ENCODE measurements around the gene COL26A1. TPM values are rescaled to one million over a fixed set of nuclear protein-coding genes. Genes with fewer than 3 reads are reported as not detected.
A peak's percentile ranks its signal among the peaks of the same experiment; 100 is the strongest.
"Not testable (repeated sequence)": the region's sequence is repeated elsewhere in the genome, so short reads cannot be mapped to it uniquely, and the experiment has no call there.

Gene COL26A1
- total and polyA plus RNA-seq, 7 experiments from 2014 or later, result 0.24 TPM; not detected in 6

- Histone ChIP-seq H3K27ac (ENCODE audit: low read depth, low read length) (no peak overlapping the region), H3K27me3 (ENCODE audit: control insufficient read depth in 2 of 2, insufficient read depth in 2 of 2, low read length in 2 of 2) (no peaks in the 10 kb centered on the region), H3K36me3 (ENCODE audit: control insufficient read depth in 2 of 3, insufficient read depth in 3 of 3, low read length in 3 of 3) (no peaks in the 10 kb centered on the region), H3K4me3 (ENCODE audit: low read length) (no peak overlapping the region), H3K9me3 (ENCODE audit: control insufficient read depth in 2 of 3, low read length in 3 of 3) (no peaks in the 10 kb centered on the region), H3K4me1 (ENCODE audit: control insufficient read depth in 2 of 2, insufficient read depth in 2 of 2, low read length in 2 of 2) (no peaks in the 10 kb centered on the region)
- ChIA-PET CTCF (no interaction called here), POLR2A (no interaction called here)
- Mint-ChIP-seq H3K27me3 (peaks cover 2 to 35% (median 24%) of the 10 kb centered on the region in 5 donors), H3K36me3 (peaks cover 0 to 5% (median 0%) of the 10 kb centered on the region in 5 donors), H3K27ac (no peak overlapping the region), H3K9me3 (no peaks in the 10 kb centered on the region), H3K4me3 (no peak overlapping the region), H3K4me1 (no peaks in the 10 kb centered on the region)
- no peak for DNase-seq
- no peak for ATAC-seq
- intact Hi-C loops (cut with micrococcal nuclease), result no loop called here
Observed at GRCh38 chr7:101433688-101434087, 71.0 kb downstream of the COL26A1 start.

DNA sequence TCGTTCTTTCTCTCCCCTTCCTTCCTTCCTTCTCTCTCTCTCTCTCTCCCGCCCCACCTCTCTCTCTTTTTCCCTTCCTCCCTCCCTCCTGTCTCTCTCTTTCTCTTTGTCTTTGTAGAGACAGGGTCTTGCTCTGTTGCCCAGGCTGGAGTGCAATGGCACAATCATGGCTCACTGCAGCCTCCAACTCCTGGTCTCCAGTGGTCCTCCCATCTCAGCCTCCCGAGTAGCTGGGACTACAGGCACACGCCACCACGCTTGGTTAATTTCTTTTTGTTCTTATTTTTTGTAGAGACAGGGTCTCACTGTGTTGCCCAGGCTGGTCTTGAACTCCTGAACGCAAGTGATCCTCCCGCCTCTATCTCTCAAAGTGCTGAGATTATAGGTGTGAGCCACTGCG, 71.5 kb downstream of the COL26A1 start:
- H3K27ac Mint-ChIP-seq; H3K27ac ChIP-seq (ENCODE audit: low read depth, low read length); H3K9me3 ChIP-seq (ENCODE audit: control insufficient read depth in 2 of 3, low read length in 3 of 3); DNase-seq; intact Hi-C loops (cut with micrococcal nuclease); H3K9me3 Mint-ChIP-seq; CTCF ChIA-PET; H3K27me3 ChIP-seq (ENCODE audit: control insufficient read depth in 2 of 2, insufficient read depth in 2 of 2, low read length in 2 of 2); H3K36me3 Mint-ChIP-seq; H3K36me3 ChIP-seq (ENCODE audit: control insufficient read depth in 2 of 3, insufficient read depth in 3 of 3, low read length in 3 of 3); H3K4me1 ChIP-seq (ENCODE audit: control insufficient read depth in 2 of 2, insufficient read depth in 2 of 2, low read length in 2 of 2); H3K4me1 Mint-ChIP-seq; H3K4me3 ChIP-seq (ENCODE audit: low read length); ATAC-seq; POLR2A ChIA-PET; H3K4me3 Mint-ChIP-seq: not testable (repeated sequence)
- peaks cover 1 to 37% (median 24%) of the 10 kb centered on the region in 5 donors for H3K27me3 Mint-ChIP-seq

DNA sequence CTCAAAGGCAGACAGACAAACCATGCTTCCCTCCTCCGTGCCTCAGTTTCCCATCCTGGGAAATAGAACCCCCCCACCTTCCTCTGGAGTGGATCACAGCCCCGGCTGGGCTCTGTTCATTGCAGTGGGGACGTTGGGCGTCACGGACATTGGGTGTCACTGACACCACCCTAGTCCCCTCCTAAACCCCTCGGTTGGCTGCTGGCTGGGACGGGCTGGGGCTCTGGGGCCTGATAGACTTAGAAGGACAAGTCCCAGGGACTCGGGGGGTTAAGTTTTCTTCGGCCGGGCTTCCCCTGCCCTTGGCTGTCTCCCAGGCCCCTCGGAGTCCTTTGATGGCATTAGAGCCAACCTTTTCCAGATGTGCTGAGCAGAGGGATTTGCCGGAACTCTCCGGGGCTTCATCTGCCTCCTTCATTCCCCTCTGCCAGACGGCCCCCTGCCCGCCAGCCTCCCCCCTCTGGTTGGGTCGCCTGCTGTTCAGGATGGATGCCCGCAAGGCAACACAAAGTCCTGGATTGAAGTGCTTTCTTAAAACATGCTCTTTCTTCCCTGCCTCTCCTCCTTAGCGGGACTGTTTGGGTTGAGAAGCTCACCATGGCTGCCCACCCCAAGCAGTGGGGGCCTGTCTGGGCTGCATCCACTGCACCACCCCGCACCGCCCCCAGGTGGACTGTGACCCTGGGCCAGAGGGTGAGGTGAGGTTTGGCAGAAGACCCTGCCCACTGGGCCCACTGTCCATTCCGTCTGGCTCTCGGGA, 73.0 kb downstream of the COL26A1 start:
- no peak overlapping the region for H3K4me3 ChIP-seq (ENCODE audit: low read length)
- no peaks in the 10 kb centered on the region for H3K4me1 ChIP-seq (ENCODE audit: control insufficient read depth in 2 of 2, insufficient read depth in 2 of 2, low read length in 2 of 2)
- H3K9me3 ChIP-seq (ENCODE audit: control insufficient read depth in 2 of 3, low read length in 3 of 3), result no peaks in the 10 kb centered on the region
- CTCF ChIA-PET, result interaction anchor here (1.5 kb wide), 1 partner anchor 114 kb away, joined by 3 read pairs; the partner anchor contains the start of gene IFT22
- Mint-ChIP-seq H3K27ac (no peak overlapping the region), H3K4me3 (no peak overlapping the region), H3K4me1 (no peaks in the 10 kb centered on the region), H3K9me3 (no peaks in the 10 kb centered on the region), H3K27me3 (peaks cover 0 to 38% (median 24%) of the 10 kb centered on the region in 5 donors), H3K36me3 (peaks cover 0 to 5% (median 0%) of the 10 kb centered on the region in 5 donors)
- ATAC-seq, result no peak
- H3K36me3 ChIP-seq (ENCODE audit: control insufficient read depth in 2 of 3, insufficient read depth in 3 of 3, low read length in 3 of 3), result no peaks in the 10 kb centered on the region
- POLR2A ChIA-PET, result no interaction called here
- no peak for DNase-seq
- intact Hi-C loops (cut with micrococcal nuclease), result no loop called here
- no peaks in the 10 kb centered on the region for H3K27me3 ChIP-seq (ENCODE audit: control insufficient read depth in 2 of 2, insufficient read depth in 2 of 2, low read length in 2 of 2)
- H3K27ac ChIP-seq (ENCODE audit: low read depth, low read length), result no peak overlapping the region

- CTCF ChIA-PET, result interaction anchor here (1.5 kb wide), 1 partner anchor 115 kb away, joined by 3 read pairs; the partner anchor contains the start of gene IFT22
- no peak overlapping the region for H3K27ac Mint-ChIP-seq
Observed at GRCh38 chr7:101436221-101436735, 73.6 kb downstream of the COL26A1 start.

DNA sequence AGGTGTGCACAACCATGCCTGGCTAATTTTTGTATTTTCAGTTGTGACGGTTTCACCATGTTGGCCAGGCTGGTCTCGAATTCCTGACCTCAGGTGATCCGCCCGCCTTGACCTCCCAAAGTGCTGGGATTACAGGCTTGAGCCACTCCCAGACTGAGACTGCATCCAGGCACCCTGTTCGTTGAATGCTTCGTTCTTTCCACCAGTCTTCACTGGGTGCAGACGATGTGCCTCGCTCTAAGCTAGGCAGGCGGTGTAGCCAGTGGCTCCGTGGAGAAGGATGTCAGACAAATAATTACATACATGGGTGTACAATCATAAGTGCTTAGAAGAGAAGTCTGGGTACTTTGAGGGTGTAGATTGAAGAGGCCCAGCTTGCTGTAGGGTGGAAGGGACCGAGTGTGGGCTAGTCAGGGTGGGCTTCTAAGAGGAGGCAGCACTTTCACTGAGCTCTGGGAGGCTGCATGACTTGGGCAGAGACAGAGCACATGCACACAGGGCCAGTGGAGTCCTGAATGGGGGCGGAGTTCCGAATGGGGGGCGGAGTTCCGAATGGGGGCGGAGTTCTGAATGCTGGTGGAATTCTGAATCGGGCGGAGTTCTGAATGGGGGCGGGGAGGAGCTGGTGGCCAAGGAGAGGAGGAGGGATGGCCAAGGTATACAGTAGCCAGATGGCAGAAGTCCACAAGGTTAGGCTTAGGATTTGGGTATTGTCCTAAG, 74.3 kb downstream of the COL26A1 start:
- no peak for ATAC-seq
- H3K27ac ChIP-seq (ENCODE audit: low read depth, low read length), result no peak overlapping the region
- Mint-ChIP-seq H3K27ac (no peak overlapping the region), H3K36me3 (peaks cover 0 to 5% (median 0%) of the 10 kb centered on the region in 5 donors), H3K9me3 (no peaks in the 10 kb centered on the region), H3K27me3 (peaks cover 3 to 38% (median 24%) of the 10 kb centered on the region in 5 donors), H3K4me1 (peaks cover 0 to 6% (median 0%) of the 10 kb centered on the region in 7 donors), H3K4me3 (no peak overlapping the region)
- no peaks in the 10 kb centered on the region for H3K4me1 ChIP-seq (ENCODE audit: control insufficient read depth in 2 of 2, insufficient read depth in 2 of 2, low read length in 2 of 2)
- H3K9me3 ChIP-seq (ENCODE audit: control insufficient read depth in 2 of 3, low read length in 3 of 3), result no peaks in the 10 kb centered on the region
- DNase-seq, result no peak
- no peaks in the 10 kb centered on the region for H3K36me3 ChIP-seq (ENCODE audit: control insufficient read depth in 2 of 3, insufficient read depth in 3 of 3, low read length in 3 of 3)
- ChIA-PET CTCF (interaction anchor here (0.7 to 1.5 kb wide), 2 partner anchors 26 to 115 kb away, joined by 3 to 5 read pairs; partner anchors contain the start of gene IFT22), POLR2A (no interaction called here)
- intact Hi-C loops (cut with micrococcal nuclease), result no loop called here
- no peaks in the 10 kb centered on the region for H3K27me3 ChIP-seq (ENCODE audit: control insufficient read depth in 2 of 2, insufficient read depth in 2 of 2, low read length in 2 of 2)
- H3K4me3 ChIP-seq (ENCODE audit: low read length), result no peak overlapping the region

More at GRCh38 chr7:101436221-101436735, 73.6 kb downstream of the COL26A1 start:
- Histone ChIP-seq H3K27ac (ENCODE audit: low read depth, low read length) (no peak overlapping the region), H3K27me3 (ENCODE audit: control insufficient read depth in 2 of 2, insufficient read depth in 2 of 2, low read length in 2 of 2) (no peaks in the 10 kb centered on the region), H3K4me1 (ENCODE audit: control insufficient read depth in 2 of 2, insufficient read depth in 2 of 2, low read length in 2 of 2) (no peaks in the 10 kb centered on the region), H3K36me3 (ENCODE audit: control insufficient read depth in 2 of 3, insufficient read depth in 3 of 3, low read length in 3 of 3) (no peaks in the 10 kb centered on the region), H3K9me3 (ENCODE audit: control insufficient read depth in 2 of 3, low read length in 3 of 3) (no peaks in the 10 kb centered on the region), H3K4me3 (ENCODE audit: low read length) (no peak overlapping the region)
- Mint-ChIP-seq H3K4me3 (no peak overlapping the region), H3K36me3 (peaks cover 0 to 5% (median 0%) of the 10 kb centered on the region in 5 donors), H3K4me1 (no peaks in the 10 kb centered on the region), H3K27me3 (peaks cover 0 to 38% (median 24%) of the 10 kb centered on the region in 5 donors), H3K9me3 (no peaks in the 10 kb centered on the region)
- POLR2A ChIA-PET, result no interaction called here
- no peak for DNase-seq
- intact Hi-C loops (cut with micrococcal nuclease), result no loop called here
- ATAC-seq, result no peak

- Mint-ChIP-seq H3K9me3 (no peaks in the 10 kb centered on the region), H3K27ac (no peak overlapping the region), H3K4me3 (peak overlapping the region in 3 of 10 donors; percentile 1 to 9 (median 4)), H3K36me3 (no peaks in the 10 kb centered on the region), H3K4me1 (peaks cover 4 to 14% (median 7%) of the 10 kb centered on the region in 7 donors), H3K27me3 (peaks cover 7 to 17% (median 10%) of the 10 kb centered on the region in 5 donors)
- ChIA-PET CTCF (interaction anchor here (0.6 kb wide), 1 partner anchor 101 kb away, joined by 3 read pairs; no protein-coding TSS in a partner anchor), POLR2A (no interaction called here)
- no peak for ATAC-seq
- no peak overlapping the region for H3K27ac ChIP-seq (ENCODE audit: low read depth, low read length)
- intact Hi-C loops (cut with micrococcal nuclease), result no loop called here
- H3K27me3 ChIP-seq (ENCODE audit: control insufficient read depth in 2 of 2, insufficient read depth in 2 of 2, low read length in 2 of 2), result no peaks in the 10 kb centered on the region
- no peaks in the 10 kb centered on the region for H3K9me3 ChIP-seq (ENCODE audit: control insufficient read depth in 2 of 3, low read length in 3 of 3)
- no peaks in the 10 kb centered on the region for H3K4me1 ChIP-seq (ENCODE audit: control insufficient read depth in 2 of 2, insufficient read depth in 2 of 2, low read length in 2 of 2)
- no peak for DNase-seq
- H3K36me3 ChIP-seq (ENCODE audit: control insufficient read depth in 2 of 3, insufficient read depth in 3 of 3, low read length in 3 of 3), result no peaks in the 10 kb centered on the region
- no peak overlapping the region for H3K4me3 ChIP-seq (ENCODE audit: low read length)
Observed at GRCh38 chr7:101441890-101442289, 79.2 kb downstream of the COL26A1 start.

All from naive thymus-derived CD4-positive, alpha-beta T cell (primary cell).